DND-41 (cell line): ENCODE measurements around the gene CAPS2.

Experiments
- ATAC-seq: fragments of 200-7000 bp; cut with Tn5 transposase; 3 replicates; pipeline ENCODE4 v1.9.1; 2021; ENCODE audit warnings: low read depth; ENCODE audit not compliant: insufficient read depth
- DNase-seq: peaks from one replicate; pipeline ENCODE4 v3.0.0-alpha.2; 2020
- H2AFZ ChIP-seq: 2 replicates; pipeline ENCODE4 v1.6.0; 2012; ENCODE audit warnings: low read depth, low read length
- H3K27ac ChIP-seq: 2 replicates; pipeline ENCODE4 v1.5.1; 2012; ENCODE audit warnings: low read length, inconsistent platforms
- H3K27me3 ChIP-seq: fragments of 200-600 bp; sonication (generic); 2 replicates; pipeline ENCODE4 v1.6.0; 2012; ENCODE audit warnings: low read length, mild to moderate bottlenecking, inconsistent platforms; ENCODE audit not compliant: insufficient read depth, poor library complexity
- H3K36me3 ChIP-seq: 2 replicates; pipeline ENCODE4 v1.5.1; 2012; ENCODE audit warnings: low read length, inconsistent platforms; ENCODE audit not compliant: insufficient read depth
- H3K4me1 ChIP-seq: 2 replicates; pipeline ENCODE4 v1.5.1; 2012; ENCODE audit warnings: mild to moderate bottlenecking, low read length; ENCODE audit not compliant: insufficient read depth
- H3K4me2 ChIP-seq: 2 replicates; pipeline ENCODE4 v1.6.0; 2012; ENCODE audit warnings: mild to moderate bottlenecking, moderate library complexity, low read length, inconsistent platforms; ENCODE audit not compliant: insufficient read depth
- H3K4me3 ChIP-seq, 2 experiments: fragments of 200-600 bp in 1 of 2; shearing (Covaris generic) in 1 of 2; 2 replicates each; pipeline ENCODE4 v1.5.1; 2012 to 2016; ENCODE audit warnings: inconsistent platforms in 2 of 2, low read length in 2 of 2, mild to moderate bottlenecking in 2 of 2, low read depth in 1 of 2, moderate library complexity in 1 of 2
- H3K79me2 ChIP-seq: 2 replicates; pipeline ENCODE4 v1.6.0; 2012; ENCODE audit warnings: low read length, inconsistent platforms; ENCODE audit not compliant: insufficient read depth
- H3K9ac ChIP-seq: 2 replicates; pipeline ENCODE4 v1.6.0; 2012; ENCODE audit warnings: low read depth, mild to moderate bottlenecking, inconsistent platforms, low read length, moderate library complexity
- H3K9me3 ChIP-seq: 2 replicates; pipeline ENCODE4 v1.5.1; 2012; ENCODE audit warnings: low read length, moderate library complexity, mild to moderate bottlenecking, inconsistent platforms; ENCODE audit not compliant: insufficient read depth, severe bottlenecking
- H4K20me1 ChIP-seq: 2 replicates; pipeline ENCODE4 v1.6.0; 2012; ENCODE audit warnings: low read length; ENCODE audit not compliant: insufficient read depth
- CTCF ChIP-seq: IDR thresholded peaks from 2 replicates; pipeline ENCODE4 v1.5.1; 2012; ENCODE audit warnings: borderline replicate concordance, low read length, moderate library complexity, mild to moderate bottlenecking; ENCODE audit not compliant: poor library complexity, severe bottlenecking; ENCODE audit errors: extremely low read depth
- EZH2 ChIP-seq: IDR thresholded peaks from 3 replicates; pipeline ENCODE4 v1.6.1; 2012; ENCODE audit warnings: borderline replicate concordance, low read depth, mild to moderate bottlenecking, moderate library complexity, low read length, inconsistent platforms; ENCODE audit not compliant: severe bottlenecking

Gene CAPS2

GRCh38 chr12:75269209-75269608 is 60.9 kb downstream of the CAPS2 start:
- no peak for ATAC-seq
- Histone ChIP-seq H3K4me1 (no peaks in the 10 kb centered on the region), H3K36me3 (no peaks in the 10 kb centered on the region), H4K20me1 (no peaks in the 10 kb centered on the region), H2AFZ (no peak overlapping the region), H3K79me2 (no peaks in the 10 kb centered on the region), H3K27me3 (no peaks in the 10 kb centered on the region), H3K9me3 (no peaks in the 10 kb centered on the region), H3K27ac (no peak overlapping the region), H3K9ac (no peak overlapping the region), H3K4me2 (no peak overlapping the region), H3K4me3 (no peak overlapping the region)
- DNase-seq, result no peak
- TF ChIP-seq EZH2 (no peak), CTCF (no peak)

DNA sequence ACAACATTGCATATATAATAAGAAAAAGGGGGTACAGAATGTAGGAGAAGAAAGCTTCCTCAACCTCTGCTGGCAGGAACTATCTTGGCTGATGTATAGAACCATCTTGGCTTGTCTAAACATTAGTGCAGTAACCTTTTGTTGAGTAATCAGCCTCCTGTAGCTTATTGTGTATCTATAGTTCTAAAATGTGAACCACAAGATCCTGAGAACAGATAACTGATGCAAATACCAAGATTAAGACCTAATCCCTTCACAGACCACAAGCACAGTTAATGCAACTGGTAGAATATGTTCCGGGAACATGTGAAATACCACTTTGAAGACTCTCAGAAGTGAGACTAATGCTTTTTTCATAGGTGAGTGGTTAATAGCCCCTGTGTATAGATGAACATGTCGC is 69.8 kb downstream of the CAPS2 start:
- Histone ChIP-seq H3K4me1 (peaks cover 34% of the 10 kb centered on the region), H4K20me1 (no peaks in the 10 kb centered on the region), H3K36me3 (no peaks in the 10 kb centered on the region), H3K4me2 (no peak overlapping the region), H2AFZ (no peak overlapping the region), H3K9me3 (no peaks in the 10 kb centered on the region), H3K27me3 (no peaks in the 10 kb centered on the region), H3K9ac (no peak overlapping the region), H3K27ac (no peak overlapping the region), H3K79me2 (no peaks in the 10 kb centered on the region), H3K4me3 (no peak overlapping the region)
- ATAC-seq (peak; percentile 83), DNase-seq (peak; percentile 7)
- TF ChIP-seq CTCF (no peak), EZH2 (no peak)

DNA sequence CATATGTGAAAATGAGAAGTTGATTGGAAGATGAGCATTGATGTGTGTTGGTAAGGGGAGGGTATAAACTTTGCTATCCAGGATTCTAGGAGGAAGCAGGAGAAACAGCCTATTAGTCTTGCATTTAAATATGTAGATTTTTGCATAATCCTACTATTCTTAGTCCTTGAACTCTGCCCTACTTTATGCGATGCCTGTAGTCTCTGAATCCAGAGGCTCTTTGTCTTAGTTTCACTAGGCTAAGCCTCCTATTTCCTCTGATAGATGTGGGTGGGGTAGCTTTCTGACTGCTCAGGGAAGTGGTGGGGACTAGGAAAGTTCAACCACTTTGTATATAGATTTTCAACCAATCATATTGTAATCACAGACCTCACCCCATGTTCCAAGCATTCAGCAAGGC is 71.0 kb downstream of the CAPS2 start:
- H3K9me3 ChIP-seq, result no peaks in the 10 kb centered on the region
- peaks cover 34% of the 10 kb centered on the region for H3K4me1 ChIP-seq
- H3K4me3 ChIP-seq, result no peak overlapping the region
- no peaks in the 10 kb centered on the region for H4K20me1 ChIP-seq
- H3K27ac ChIP-seq, result no peak overlapping the region
- no peak for DNase-seq
- no peak overlapping the region for H2AFZ ChIP-seq
- H3K9ac ChIP-seq, result no peak overlapping the region
- H3K27me3 ChIP-seq, result no peaks in the 10 kb centered on the region
- no peak overlapping the region for H3K4me2 ChIP-seq
- H3K36me3 ChIP-seq, result no peaks in the 10 kb centered on the region
- no peaks in the 10 kb centered on the region for H3K79me2 ChIP-seq
- TF ChIP-seq EZH2, result no peak
- no peak for TF ChIP-seq CTCF
- no peak for ATAC-seq

DNA sequence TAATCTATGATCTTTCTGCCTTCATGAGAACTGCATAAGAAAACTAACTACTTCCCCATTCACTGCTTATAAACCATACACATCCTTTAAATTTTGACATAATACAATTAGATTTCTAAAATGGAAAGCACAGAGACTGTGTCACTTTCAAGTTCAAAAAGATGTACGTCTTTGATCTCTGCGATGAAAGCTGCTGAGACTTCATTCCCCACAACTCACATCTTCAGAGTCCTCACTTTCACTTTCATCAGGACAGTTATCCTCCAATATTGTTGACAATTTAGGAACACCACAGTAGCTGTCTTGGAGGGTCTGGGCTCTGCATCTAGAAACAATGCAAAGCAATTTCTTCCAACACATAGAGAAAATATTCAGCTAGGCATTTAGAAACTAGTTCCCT is 72.6 kb downstream of the CAPS2 start:
- H3K79me2 ChIP-seq, result no peaks in the 10 kb centered on the region
- no peaks in the 10 kb centered on the region for H3K36me3 ChIP-seq
- H3K9me3 ChIP-seq, result no peaks in the 10 kb centered on the region
- peaks cover 34% of the 10 kb centered on the region for H3K4me1 ChIP-seq
- peak; percentile 49 for DNase-seq
- ATAC-seq, result peak; percentile 82
- H2AFZ ChIP-seq, result 0 out of 2 replicates have a peak overlapping the region, but pooled peaks have one; percentile 23
- no peak for TF ChIP-seq EZH2
- TF ChIP-seq CTCF, result no peak
- H3K27ac ChIP-seq, result no peak overlapping the region
- H4K20me1 ChIP-seq, result no peaks in the 10 kb centered on the region
- no peak overlapping the region for H3K9ac ChIP-seq
- no peaks in the 10 kb centered on the region for H3K27me3 ChIP-seq
- H3K4me3 ChIP-seq, result no peak overlapping the region; a peak in 1 of 4 replicates
- H3K4me2 ChIP-seq, result peak overlapping the region; percentile 56; the same call in 1 of the 2 replicates
